HCT116 (cell line): ENCODE data around the gene ELL3. TPM values are rescaled to one million over a fixed set of nuclear protein-coding genes. Genes with fewer than 3 reads are reported as not detected.

Source experiments
- ATAC-seq: fragments of 200-7000 bp; cut with Tn5 transposase; 2 replicates; pipeline ENCODE4 v1.9.1; 2020; ENCODE audit warnings: mild to moderate bottlenecking, moderate library complexity
- BruUV-seq: library from RNA; stranded (reverse); fragments of 400-500 nt; replicated peaks from 2 replicates; lab custom pipeline; 2021; lab: Mats Ljungman, UMichigan
- CTCF ChIA-PET: fragments of 300-600 bp; sonication (Branson Sonifier 250); formaldehyde crosslinking; loops from one replicate; lab custom pipeline; 2021; ENCODE audit warnings: antibody characterized with exemption; lab: Charles Lee
- POLR2A ChIA-PET: fragments of 300-600, 350-600 bp; sonication (Branson Sonifier 250); formaldehyde crosslinking; loops from one replicate; lab custom pipeline; 2021; ENCODE audit warnings: antibody characterized with exemption; lab: Charles Lee
- RAD21 ChIA-PET, 2 experiments: fragments of 300-600 bp; sonication (Branson Sonifier 250); formaldehyde crosslinking; loops; one replicate each; lab custom pipeline; 2023; ENCODE audit warnings: low total read pairs in 2 of 2; ENCODE audit not compliant: uncharacterized antibody in 2 of 2, unreplicated experiment in 2 of 2, low non-redundant PET in 1 of 2; lab: Charles Lee
- DNase-seq: peaks from one replicate; pipeline ENCODE4 v3.0.0-alpha.2; 2010; ENCODE audit warnings: low read depth, low spot score
- H2AFZ ChIP-seq: fragments of 200-600 bp; shearing (Covaris generic), sonication (generic); 2 replicates; pipeline ENCODE4 v1.6.1; 2017; ENCODE audit warnings: low read depth, mixed run types, mixed read lengths, antibody characterized with exemption, low read length; ENCODE audit not compliant: poor library complexity, severe bottlenecking
- H3K27ac ChIP-seq: 2 replicates; pipeline ENCODE4 v1.5.1; 2012; ENCODE audit warnings: low read depth, low read length
- H3K27me3 ChIP-seq: fragments of 200-600 bp; sonication (generic); 2 replicates; pipeline ENCODE4 v1.6.1; 2016; ENCODE audit warnings: mixed run types, low read length, mixed read lengths; ENCODE audit not compliant: insufficient read depth
- H3K36me3 ChIP-seq, 2 experiments: fragments of 200-500 bp in 1 of 2; fragments of 200-600 bp in 1 of 2; sonication (Bioruptor generic) in 1 of 2; sonication (generic) in 1 of 2; 2 replicates each; pipeline versions ENCODE4 v1.5.1 to v1.6.1; 2014 to 2016; ENCODE audit warnings: low read length in 2 of 2, inconsistent platforms in 1 of 2, mixed read lengths in 1 of 2, mixed run types in 1 of 2; ENCODE audit not compliant: insufficient read depth in 2 of 2, control insufficient read depth in 1 of 2
- H3K4me1 ChIP-seq, 2 experiments: fragments of 200-600 bp in 1 of 2; sonication (generic) in 1 of 2; 2 replicates each; pipeline versions ENCODE4 v1.5.1 to v1.6.1; 2012 to 2017; ENCODE audit warnings: low read length in 2 of 2, inconsistent platforms in 1 of 2, mild to moderate bottlenecking in 1 of 2, mixed read lengths in 1 of 2, mixed run types in 1 of 2, moderate library complexity in 1 of 2; ENCODE audit not compliant: insufficient read depth in 2 of 2, control insufficient read depth in 1 of 2
- H3K4me2 ChIP-seq: fragments of 200-600 bp; sonication (generic); 2 replicates; pipeline ENCODE4 v1.6.1; 2017; ENCODE audit warnings: mixed run types, low read length, mixed read lengths
- H3K4me3 ChIP-seq, 2 experiments: fragments of 200-600 bp in 1 of 2; sonication (generic) in 1 of 2; replicated peaks in 1 of 2; 2 replicates each; pipeline ENCODE4 v1.5.1; 2011 to 2016; ENCODE audit warnings: low read length in 2 of 2, control low read depth in 1 of 2, low read depth in 1 of 2, mild to moderate bottlenecking in 1 of 2, mixed read lengths in 1 of 2, mixed run types in 1 of 2
- H3K79me2 ChIP-seq: fragments of 200-600 bp; sonication (generic); 2 replicates; pipeline ENCODE4 v1.6.1; 2017; ENCODE audit warnings: mild to moderate bottlenecking, mixed run types, low read length, moderate library complexity, mixed read lengths; ENCODE audit not compliant: insufficient read depth
- H3K9ac ChIP-seq: fragments of 200-600 bp; sonication (generic); 2 replicates; pipeline ENCODE4 v1.6.1; 2016; ENCODE audit warnings: low read length, mixed read lengths
- H3K9me2 ChIP-seq: fragments of 200-600 bp; sonication (generic), shearing (Covaris generic); 2 replicates; pipeline ENCODE4 v1.6.1; 2017; ENCODE audit warnings: mixed run types, mild to moderate bottlenecking, moderate library complexity; ENCODE audit not compliant: insufficient read depth
- H3K9me3 ChIP-seq, 2 experiments: fragments of 200-500 bp in 1 of 2; fragments of 200-600 bp in 1 of 2; sonication (Bioruptor generic) in 1 of 2; sonication (generic) in 1 of 2; 2 replicates each; pipeline ENCODE4 v1.6.1; 2014 to 2017; ENCODE audit warnings: low read length in 2 of 2, mixed read lengths in 2 of 2, inconsistent platforms in 1 of 2, low read depth in 1 of 2, mild to moderate bottlenecking in 1 of 2, mixed run types in 1 of 2, moderate library complexity in 1 of 2; ENCODE audit not compliant: control insufficient read depth in 1 of 2, insufficient read depth in 1 of 2
- H4K20me1 ChIP-seq: fragments of 200-600 bp; sonication (generic), shearing (Covaris generic); 2 replicates; pipeline ENCODE4 v1.6.1; 2017; ENCODE audit warnings: mixed run types, mild to moderate bottlenecking, moderate library complexity; ENCODE audit not compliant: insufficient read depth
- CBX3 ChIP-seq: IDR thresholded peaks from 2 replicates; pipeline ENCODE4 v1.6.1; 2012; ENCODE audit warnings: low read depth
- CEBPB ChIP-seq: IDR thresholded peaks from 2 replicates; pipeline ENCODE4 v1.6.1; 2012; ENCODE audit warnings: low read depth
- EGR1 ChIP-seq: IDR thresholded peaks from 2 replicates; pipeline ENCODE4 v1.6.1; 2012; ENCODE audit warnings: low read depth
- EZH2phosphoT487 ChIP-seq: fragments of 200-600 bp; IDR thresholded peaks from 2 replicates; pipeline ENCODE4 v1.6.1; 2018; ENCODE audit warnings: antibody characterized with exemption, borderline replicate concordance
- FOSL1 ChIP-seq: IDR thresholded peaks from 2 replicates; pipeline ENCODE4 v1.6.1; 2012; ENCODE audit warnings: low read depth
- JUND ChIP-seq: IDR thresholded peaks from 2 replicates; pipeline ENCODE4 v1.6.1; 2012
- POLR2A ChIP-seq: IDR thresholded peaks from 2 replicates; pipeline ENCODE4 v1.7.0; 2011; ENCODE audit warnings: borderline replicate concordance; ENCODE audit not compliant: insufficient read depth, insufficient read length; ENCODE audit errors: extremely low read depth
- POLR2AphosphoS5 ChIP-seq: IDR thresholded peaks from 2 replicates; pipeline ENCODE4 v1.6.1; 2011; ENCODE audit warnings: mild to moderate bottlenecking, low read depth, low read length, moderate library complexity
- SIN3A ChIP-seq: IDR thresholded peaks from 2 replicates; pipeline ENCODE4 v1.6.1; 2012; ENCODE audit warnings: low read depth
- SP1 ChIP-seq: IDR thresholded peaks from 2 replicates; pipeline ENCODE4 v1.6.1; 2012; ENCODE audit warnings: low read depth
- SRF ChIP-seq: IDR thresholded peaks from 2 replicates; pipeline ENCODE4 v1.6.1; 2012; ENCODE audit warnings: low read depth
- TCF7L2 ChIP-seq: IDR thresholded peaks from 2 replicates; pipeline ENCODE4 v1.7.0; 2011; ENCODE audit warnings: borderline replicate concordance, inconsistent platforms; ENCODE audit not compliant: insufficient read depth, insufficient read length; ENCODE audit errors: extremely low read depth
- YY1 ChIP-seq: IDR thresholded peaks from 2 replicates; pipeline ENCODE4 v1.6.1; 2011; ENCODE audit warnings: low read length, low read depth, moderate library complexity, mild to moderate bottlenecking; ENCODE audit not compliant: insufficient replicate concordance; ENCODE audit errors: extremely low read depth
- ZFX ChIP-seq: fragments of 450-650 bp; IDR thresholded peaks from 2 replicates; pipeline ENCODE4 v1.6.1; 2017
- ZNF274 ChIP-seq: fragments of 200-500 bp; sonication (Bioruptor generic); IDR thresholded peaks from 2 replicates; pipeline ENCODE4 v1.6.1; 2014; ENCODE audit warnings: mild to moderate bottlenecking, low read depth, low read length, inconsistent platforms
- intact Hi-C: fragments of 100-400 bp; cut with micrococcal nuclease; formaldehyde crosslinking; loops from 2 replicates; pipeline ENCODE4 v1.10.0; 2022
- total RNA-seq: library from RNA; stranded (reverse); gene quantifications from one replicate; pipeline ENCODE4 v1.2.1, GENCODE V29; 2021; ENCODE audit not compliant: unreplicated experiment
- TF ChIP-seq, protein P1 (sequence below), 3 experiments: fragments of 200-600 bp in 1 of 3; sonication (generic) in 1 of 3; IDR thresholded peaks in 2 of 3; conservative IDR thresholded peaks in 1 of 3; 2 replicates each; pipeline ENCODE4 v1.5.1; 2012 to 2017; ENCODE audit warnings: low read depth in 2 of 3, low read length in 2 of 3, antibody characterized with exemption in 1 of 3, borderline replicate concordance in 1 of 3, control low read depth in 1 of 3, mild to moderate bottlenecking in 1 of 3, mixed read lengths in 1 of 3, mixed run types in 1 of 3, moderate library complexity in 1 of 3; ENCODE audit not compliant: insufficient read depth in 1 of 3
- TF ChIP-seq, protein P2 (sequence below): IDR thresholded peaks from 2 replicates; pipeline ENCODE4 v1.6.1; 2011; ENCODE audit warnings: mild to moderate bottlenecking, low read length, moderate library complexity; ENCODE audit not compliant: insufficient replicate concordance; ENCODE audit errors: extremely low read depth
- TF ChIP-seq, protein P3 (sequence below): IDR thresholded peaks from 2 replicates; pipeline ENCODE4 v1.6.1; 2012
- TF ChIP-seq, protein P4 (sequence below): IDR thresholded peaks from 2 replicates; pipeline ENCODE4 v1.6.1; 2012; ENCODE audit warnings: low read depth

ELL3 gene
- total RNA-seq, 1 experiment from 2014 or later, result 16.2 TPM

DNA sequence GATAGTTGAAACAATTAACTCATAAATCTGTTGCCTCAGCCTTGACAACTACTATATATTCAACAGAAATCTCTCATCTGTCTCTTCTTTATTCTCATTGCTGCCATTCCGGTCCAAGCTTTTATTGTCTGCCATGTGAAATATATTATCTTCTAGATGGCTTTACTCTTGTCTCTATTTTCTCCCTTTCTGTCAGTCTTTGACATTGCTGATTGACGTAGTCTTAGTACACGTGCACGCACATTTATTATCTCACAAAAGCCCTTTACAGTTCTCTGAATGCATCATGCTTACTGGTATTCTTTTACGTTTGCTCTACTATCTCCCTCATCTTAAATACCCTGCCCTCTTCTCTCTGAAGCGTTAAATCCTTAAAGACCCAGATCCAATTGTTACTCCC, 24.9 kb downstream of the ELL3 start:
- ATAC-seq, result no peak
- no peak overlapping the region for H3K27ac ChIP-seq
- ChIA-PET CTCF (no interaction called here), POLR2A (no interaction called here), RAD21 (no interaction called here)
- no peaks in the 10 kb centered on the region for H3K9me2 ChIP-seq
- no peak for DNase-seq
- peaks cover 20% of the 10 kb centered on the region; the same call in 1 of the 2 replicates for H4K20me1 ChIP-seq
- no peak for TF ChIP-seq JUND
- TF ChIP-seq, protein P1, sequence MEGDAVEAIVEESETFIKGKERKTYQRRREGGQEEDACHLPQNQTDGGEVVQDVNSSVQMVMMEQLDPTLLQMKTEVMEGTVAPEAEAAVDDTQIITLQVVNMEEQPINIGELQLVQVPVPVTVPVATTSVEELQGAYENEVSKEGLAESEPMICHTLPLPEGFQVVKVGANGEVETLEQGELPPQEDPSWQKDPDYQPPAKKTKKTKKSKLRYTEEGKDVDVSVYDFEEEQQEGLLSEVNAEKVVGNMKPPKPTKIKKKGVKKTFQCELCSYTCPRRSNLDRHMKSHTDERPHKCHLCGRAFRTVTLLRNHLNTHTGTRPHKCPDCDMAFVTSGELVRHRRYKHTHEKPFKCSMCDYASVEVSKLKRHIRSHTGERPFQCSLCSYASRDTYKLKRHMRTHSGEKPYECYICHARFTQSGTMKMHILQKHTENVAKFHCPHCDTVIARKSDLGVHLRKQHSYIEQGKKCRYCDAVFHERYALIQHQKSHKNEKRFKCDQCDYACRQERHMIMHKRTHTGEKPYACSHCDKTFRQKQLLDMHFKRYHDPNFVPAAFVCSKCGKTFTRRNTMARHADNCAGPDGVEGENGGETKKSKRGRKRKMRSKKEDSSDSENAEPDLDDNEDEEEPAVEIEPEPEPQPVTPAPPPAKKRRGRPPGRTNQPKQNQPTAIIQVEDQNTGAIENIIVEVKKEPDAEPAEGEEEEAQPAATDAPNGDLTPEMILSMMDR (IDR thresholded peaks at IDR 0.05 in 2 of 3, conservative IDR thresholded peaks at IDR 0.05 in 1 of 3; ENCODE audit: borderline replicate concordance in 1 of 3, insufficient read depth in 1 of 3, low read depth in 2 of 3, low read length in 2 of 3), result no peak
- no peak for TF ChIP-seq FOSL1
- no peak for TF ChIP-seq TCF7L2
- TF ChIP-seq, protein P2, sequence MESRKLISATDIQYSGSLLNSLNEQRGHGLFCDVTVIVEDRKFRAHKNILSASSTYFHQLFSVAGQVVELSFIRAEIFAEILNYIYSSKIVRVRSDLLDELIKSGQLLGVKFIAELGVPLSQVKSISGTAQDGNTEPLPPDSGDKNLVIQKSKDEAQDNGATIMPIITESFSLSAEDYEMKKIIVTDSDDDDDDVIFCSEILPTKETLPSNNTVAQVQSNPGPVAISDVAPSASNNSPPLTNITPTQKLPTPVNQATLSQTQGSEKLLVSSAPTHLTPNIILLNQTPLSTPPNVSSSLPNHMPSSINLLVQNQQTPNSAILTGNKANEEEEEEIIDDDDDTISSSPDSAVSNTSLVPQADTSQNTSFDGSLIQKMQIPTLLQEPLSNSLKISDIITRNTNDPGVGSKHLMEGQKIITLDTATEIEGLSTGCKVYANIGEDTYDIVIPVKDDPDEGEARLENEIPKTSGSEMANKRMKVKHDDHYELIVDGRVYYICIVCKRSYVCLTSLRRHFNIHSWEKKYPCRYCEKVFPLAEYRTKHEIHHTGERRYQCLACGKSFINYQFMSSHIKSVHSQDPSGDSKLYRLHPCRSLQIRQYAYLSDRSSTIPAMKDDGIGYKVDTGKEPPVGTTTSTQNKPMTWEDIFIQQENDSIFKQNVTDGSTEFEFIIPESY, result no peak
- TF ChIP-seq POLR2AphosphoS5, result no peak
- no peak for TF ChIP-seq ZNF274
- no peak for TF ChIP-seq CEBPB
- TF ChIP-seq POLR2A, result no peak
- no peak for TF ChIP-seq SRF
- TF ChIP-seq, protein P3, sequence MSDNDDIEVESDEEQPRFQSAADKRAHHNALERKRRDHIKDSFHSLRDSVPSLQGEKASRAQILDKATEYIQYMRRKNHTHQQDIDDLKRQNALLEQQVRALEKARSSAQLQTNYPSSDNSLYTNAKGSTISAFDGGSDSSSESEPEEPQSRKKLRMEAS, result no peak
- TF ChIP-seq EGR1, result no peak
- TF ChIP-seq SIN3A, result no peak
- TF ChIP-seq, protein P4, sequence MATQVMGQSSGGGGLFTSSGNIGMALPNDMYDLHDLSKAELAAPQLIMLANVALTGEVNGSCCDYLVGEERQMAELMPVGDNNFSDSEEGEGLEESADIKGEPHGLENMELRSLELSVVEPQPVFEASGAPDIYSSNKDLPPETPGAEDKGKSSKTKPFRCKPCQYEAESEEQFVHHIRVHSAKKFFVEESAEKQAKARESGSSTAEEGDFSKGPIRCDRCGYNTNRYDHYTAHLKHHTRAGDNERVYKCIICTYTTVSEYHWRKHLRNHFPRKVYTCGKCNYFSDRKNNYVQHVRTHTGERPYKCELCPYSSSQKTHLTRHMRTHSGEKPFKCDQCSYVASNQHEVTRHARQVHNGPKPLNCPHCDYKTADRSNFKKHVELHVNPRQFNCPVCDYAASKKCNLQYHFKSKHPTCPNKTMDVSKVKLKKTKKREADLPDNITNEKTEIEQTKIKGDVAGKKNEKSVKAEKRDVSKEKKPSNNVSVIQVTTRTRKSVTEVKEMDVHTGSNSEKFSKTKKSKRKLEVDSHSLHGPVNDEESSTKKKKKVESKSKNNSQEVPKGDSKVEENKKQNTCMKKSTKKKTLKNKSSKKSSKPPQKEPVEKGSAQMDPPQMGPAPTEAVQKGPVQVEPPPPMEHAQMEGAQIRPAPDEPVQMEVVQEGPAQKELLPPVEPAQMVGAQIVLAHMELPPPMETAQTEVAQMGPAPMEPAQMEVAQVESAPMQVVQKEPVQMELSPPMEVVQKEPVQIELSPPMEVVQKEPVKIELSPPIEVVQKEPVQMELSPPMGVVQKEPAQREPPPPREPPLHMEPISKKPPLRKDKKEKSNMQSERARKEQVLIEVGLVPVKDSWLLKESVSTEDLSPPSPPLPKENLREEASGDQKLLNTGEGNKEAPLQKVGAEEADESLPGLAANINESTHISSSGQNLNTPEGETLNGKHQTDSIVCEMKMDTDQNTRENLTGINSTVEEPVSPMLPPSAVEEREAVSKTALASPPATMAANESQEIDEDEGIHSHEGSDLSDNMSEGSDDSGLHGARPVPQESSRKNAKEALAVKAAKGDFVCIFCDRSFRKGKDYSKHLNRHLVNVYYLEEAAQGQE, result no peak
- TF ChIP-seq CBX3, result no peak
- TF ChIP-seq SP1, result no peak
- no peak for TF ChIP-seq EZH2phosphoT487
- TF ChIP-seq ZFX, result no peak
- no peak for TF ChIP-seq YY1
- H3K36me3 ChIP-seq, result peaks cover 19 to 46% of the 10 kb centered on the region in 2 experiments
- H3K9me3 ChIP-seq, result no peaks in the 10 kb centered on the region
- BruUV-seq, result no TSS peak
- H3K79me2 ChIP-seq, result peaks cover 98% of the 10 kb centered on the region
- no peak overlapping the region for H3K4me3 ChIP-seq
- H3K4me1 ChIP-seq, result peaks cover 0 to 3% of the 10 kb centered on the region in 2 experiments; a peak in 1 of 4 replicates
- H3K9ac ChIP-seq, result no peak overlapping the region
- intact Hi-C loops, result no loop called here
- no peaks in the 10 kb centered on the region for H3K27me3 ChIP-seq
- H2AFZ ChIP-seq, result no peak overlapping the region
- H3K4me2 ChIP-seq, result no peak overlapping the region
